ENCODE results near the gene NUP43.

GRCh38 chr6:149714442-149714841 is 31.9 kb downstream of the NUP43 start:
- no peak for TF ChIP-seq CTCF (IDR thresholded peaks at IDR 0.05)
- no peak for TF ChIP-seq POLR2A (IDR thresholded peaks at IDR 0.05)
